ENCODE results near the gene BCL7B. TPM values are rescaled to one million over a fixed set of nuclear protein-coding genes. Genes with fewer than 3 reads are reported as not detected.
A peak's percentile ranks its signal among the peaks of the same experiment; 100 is the strongest.

BCL7B gene
- total and polyA plus RNA-seq, 2 donors (not counting 3 experiments of a cell fraction or from before 2014, with no cell fraction given), result 61.2 to 68.3 TPM

DNA sequence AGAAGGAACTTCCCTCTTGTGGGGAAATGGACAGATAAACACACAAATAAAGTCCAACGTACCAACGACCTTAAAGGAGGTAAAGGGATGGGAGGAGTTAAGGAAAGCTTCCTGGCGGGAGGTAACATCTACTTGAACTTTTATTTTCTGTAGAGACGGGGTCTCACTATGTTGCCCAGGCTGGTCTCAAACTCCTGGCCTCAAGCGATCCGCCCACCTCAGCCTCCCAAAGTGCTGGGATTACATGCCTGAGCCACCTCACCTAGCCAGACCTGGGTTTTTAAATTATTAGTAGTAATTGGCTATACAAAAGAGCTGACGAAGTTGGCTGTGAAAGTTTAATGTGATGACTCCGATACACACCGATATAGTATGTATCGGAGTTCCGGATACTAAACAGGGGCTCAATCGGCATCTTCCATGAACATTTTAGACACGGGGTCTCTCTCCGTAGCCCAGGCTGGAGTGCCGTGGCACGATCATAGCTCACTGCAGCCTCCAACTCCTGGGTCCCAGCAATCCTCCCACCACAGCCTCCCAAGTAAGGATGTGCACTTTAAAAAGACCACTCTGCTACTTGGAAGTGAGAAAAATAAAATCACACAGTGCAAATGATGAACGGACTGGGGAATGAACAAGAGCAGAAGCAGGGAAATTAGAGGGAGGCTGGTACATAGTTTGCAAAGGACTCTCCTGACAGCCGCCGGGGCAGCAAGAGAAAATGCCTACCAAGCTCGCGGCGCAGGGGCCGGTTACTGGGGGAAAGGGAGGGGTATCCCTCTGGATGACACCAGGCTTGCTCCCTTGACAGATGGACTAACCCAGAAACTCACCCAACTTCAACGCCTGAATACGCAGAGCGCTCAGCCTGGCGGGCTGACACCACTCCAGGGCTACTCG lies 1.0 kb downstream of the BCL7B start:
- Histone ChIP-seq H3K9me1 (replicated peaks; ENCODE audit: control insufficient read depth, extremely low read depth, insufficient read depth, low read length) (no peaks in the 10 kb centered on the region), H4K20me1 (replicated peaks; ENCODE audit: control insufficient read depth, extremely low read depth, insufficient read depth, low read length) (peaks cover 2% of the 10 kb centered on the region), H3K4me1 (ENCODE audit: control insufficient read depth, extremely low read depth, insufficient read depth, low read length) (peaks cover 18% of the 10 kb centered on the region), H3K9ac (replicated peaks; ENCODE audit: extremely low read depth, insufficient read depth, low read length) (peak overlapping the region; percentile 100), H3K27ac (ENCODE audit: insufficient read depth, low read depth, low read length) (peak overlapping the region; percentile 42), H3K4me2 (ENCODE audit: insufficient read depth, low read length) (peak overlapping the region; percentile 88), H3K9me3 (replicated peaks; ENCODE audit: control insufficient read depth, insufficient read depth, low read length) (no peaks in the 10 kb centered on the region), H2AFZ (ENCODE audit: low read depth, low read length) (peak overlapping the region; percentile 28), H3K36me3 (ENCODE audit: control insufficient read depth in 2 of 2, extremely low read depth in 1 of 2, insufficient read depth in 2 of 2, low read length in 2 of 2) (no peaks in the 10 kb centered on the region), H3K4me3 (replicated peaks in 1 of 3; ENCODE audit: insufficient read depth in 1 of 3, low read depth in 1 of 3, low read length in 3 of 3) (peak overlapping the region; percentile 69 to 90 (median 82)), H3K27me3 (ENCODE audit: control insufficient read depth in 2 of 2, insufficient read depth in 2 of 2, low read length in 2 of 2) (no peaks in the 10 kb centered on the region), H3K79me2 (ENCODE audit: control insufficient read depth, insufficient read depth, low read length) (peaks cover 46% of the 10 kb centered on the region)
- CTCF ChIA-PET, result interaction anchor here (0.8 to 1.1 kb wide), 3 partner anchors 22 to 182 kb away, joined by 3 to 5 read pairs (median 3); partner anchors contain the start of genes ABHD11 and TBL2
- POLR2A ChIA-PET, result interaction anchor here (0.6 to 1.3 kb wide), 3 partner anchors 22 to 146 kb away, joined by 4 to 5 read pairs (median 5); partner anchors contain the start of genes BAZ1B and TBL2
- FAIRE-seq, result no peak
- TSS peak; percentile 46 for BruUV-seq (replicated peaks)
- dilution Hi-C loops (cut with MboI; ENCODE audit: extremely low pct_ligation_motif_present, low sequenced_read_pairs) (no loop called here), intact Hi-C loops (cut with micrococcal nuclease) (loop anchor here (1.0 kb wide), 2 partner anchors 22 to 34 kb away; partner anchors contain the start of genes BAZ1B and TBL2)
- TF ChIP-seq EZH2 (IDR thresholded peaks at IDR 0.05; ENCODE audit: borderline replicate concordance, low read depth, low read length, severe bottlenecking), result no peak
- no peak for TF ChIP-seq GATA2 (IDR thresholded peaks at IDR 0.05; ENCODE audit: insufficient read depth, insufficient read length, low read depth, low read length)
- TF ChIP-seq FOS (IDR thresholded peaks at IDR 0.05; ENCODE audit: borderline replicate concordance, insufficient read depth, low read length), result no peak
- peak; percentile 69 for TF ChIP-seq POLR2A (IDR thresholded peaks at IDR 0.05; ENCODE audit: low read depth, low read length)
- TF ChIP-seq, protein P1, sequence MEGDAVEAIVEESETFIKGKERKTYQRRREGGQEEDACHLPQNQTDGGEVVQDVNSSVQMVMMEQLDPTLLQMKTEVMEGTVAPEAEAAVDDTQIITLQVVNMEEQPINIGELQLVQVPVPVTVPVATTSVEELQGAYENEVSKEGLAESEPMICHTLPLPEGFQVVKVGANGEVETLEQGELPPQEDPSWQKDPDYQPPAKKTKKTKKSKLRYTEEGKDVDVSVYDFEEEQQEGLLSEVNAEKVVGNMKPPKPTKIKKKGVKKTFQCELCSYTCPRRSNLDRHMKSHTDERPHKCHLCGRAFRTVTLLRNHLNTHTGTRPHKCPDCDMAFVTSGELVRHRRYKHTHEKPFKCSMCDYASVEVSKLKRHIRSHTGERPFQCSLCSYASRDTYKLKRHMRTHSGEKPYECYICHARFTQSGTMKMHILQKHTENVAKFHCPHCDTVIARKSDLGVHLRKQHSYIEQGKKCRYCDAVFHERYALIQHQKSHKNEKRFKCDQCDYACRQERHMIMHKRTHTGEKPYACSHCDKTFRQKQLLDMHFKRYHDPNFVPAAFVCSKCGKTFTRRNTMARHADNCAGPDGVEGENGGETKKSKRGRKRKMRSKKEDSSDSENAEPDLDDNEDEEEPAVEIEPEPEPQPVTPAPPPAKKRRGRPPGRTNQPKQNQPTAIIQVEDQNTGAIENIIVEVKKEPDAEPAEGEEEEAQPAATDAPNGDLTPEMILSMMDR (IDR thresholded peaks at IDR 0.05; ENCODE audit: extremely low read depth in 1 of 2, insufficient read depth in 1 of 2, low read depth in 1 of 2, low read length in 2 of 2), result no peak
- TF ChIP-seq MYC (IDR thresholded peaks at IDR 0.05; ENCODE audit: low read depth, low read length), result no peak
- no peak for DNase-seq (ENCODE audit: low read depth, low spot score)

All from endothelial cell of umbilical vein (primary cell).